Vagina (tissue), 2 donors: ENCODE measurements around the gene ZNF331.

Experiments used
- POLR2AphosphoS5 ChIP-seq, 2 donors: sonication (generic); formaldehyde crosslinking; IDR thresholded peaks; one replicate each; pipeline ENCODE4 v1.9.0; 2017; ENCODE audit warnings: antibody characterized with exemption in 2 of 2, mild to moderate bottlenecking in 2 of 2, low read depth in 1 of 2; ENCODE audit not compliant: insufficient read depth in 1 of 2
- TF ChIP-seq, protein P1 (sequence below), 3 experiments: fragments of 450-650 bp in 2 of 3; fragments of 200-600 bp in 1 of 3; sonication (generic) in 1 of 3; IDR thresholded peaks; one replicate each; pipeline ENCODE4 v1.5.1; 2017 to 2019; ENCODE audit warnings: antibody characterized with exemption in 3 of 3, mild to moderate bottlenecking in 2 of 3, moderate library complexity in 2 of 3

DNA sequence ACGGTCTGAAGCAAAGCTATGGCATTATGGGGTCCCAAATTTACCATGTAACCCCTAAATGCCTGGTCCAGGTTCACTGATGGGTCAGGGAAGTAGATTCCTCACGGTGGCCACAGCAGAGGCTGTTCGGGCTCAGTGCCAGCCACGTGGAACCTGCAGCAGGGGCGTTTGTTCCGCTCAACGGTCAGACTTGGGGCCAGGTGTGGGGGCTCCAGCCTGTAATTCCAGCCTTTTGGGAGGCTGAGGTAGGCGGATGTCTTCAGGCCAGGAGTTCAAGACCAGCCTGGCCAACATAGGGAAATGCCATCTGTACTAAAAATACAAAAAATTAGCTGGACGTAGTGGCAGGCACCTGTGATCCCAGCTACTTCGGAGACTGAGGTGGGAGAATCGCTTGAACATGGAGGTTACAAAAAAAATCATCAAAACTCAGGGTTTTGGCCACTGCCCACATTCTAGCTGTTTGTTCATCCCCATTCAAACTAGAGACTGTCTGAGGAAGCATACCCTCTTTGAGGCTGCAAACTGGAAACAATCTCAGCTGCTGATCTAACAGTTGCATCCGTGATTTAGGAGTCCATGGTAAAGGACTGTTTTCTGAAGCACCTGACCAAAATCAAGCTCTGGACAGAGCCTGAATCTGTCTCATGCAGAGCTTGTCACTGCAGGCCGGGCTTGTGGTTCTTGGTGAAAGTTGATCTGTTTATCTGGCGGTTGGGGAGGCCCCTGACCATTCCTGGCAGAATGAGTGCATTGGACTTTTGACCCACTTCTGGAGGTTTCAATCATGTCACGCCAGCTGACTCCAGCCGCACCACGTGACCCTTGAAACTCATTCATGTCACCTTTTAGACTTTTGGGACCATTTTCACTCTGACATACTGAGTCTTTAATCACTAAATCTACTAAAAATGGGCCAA, 30.2 kb upstream of the ZNF331 start:
- TF ChIP-seq, protein P1, sequence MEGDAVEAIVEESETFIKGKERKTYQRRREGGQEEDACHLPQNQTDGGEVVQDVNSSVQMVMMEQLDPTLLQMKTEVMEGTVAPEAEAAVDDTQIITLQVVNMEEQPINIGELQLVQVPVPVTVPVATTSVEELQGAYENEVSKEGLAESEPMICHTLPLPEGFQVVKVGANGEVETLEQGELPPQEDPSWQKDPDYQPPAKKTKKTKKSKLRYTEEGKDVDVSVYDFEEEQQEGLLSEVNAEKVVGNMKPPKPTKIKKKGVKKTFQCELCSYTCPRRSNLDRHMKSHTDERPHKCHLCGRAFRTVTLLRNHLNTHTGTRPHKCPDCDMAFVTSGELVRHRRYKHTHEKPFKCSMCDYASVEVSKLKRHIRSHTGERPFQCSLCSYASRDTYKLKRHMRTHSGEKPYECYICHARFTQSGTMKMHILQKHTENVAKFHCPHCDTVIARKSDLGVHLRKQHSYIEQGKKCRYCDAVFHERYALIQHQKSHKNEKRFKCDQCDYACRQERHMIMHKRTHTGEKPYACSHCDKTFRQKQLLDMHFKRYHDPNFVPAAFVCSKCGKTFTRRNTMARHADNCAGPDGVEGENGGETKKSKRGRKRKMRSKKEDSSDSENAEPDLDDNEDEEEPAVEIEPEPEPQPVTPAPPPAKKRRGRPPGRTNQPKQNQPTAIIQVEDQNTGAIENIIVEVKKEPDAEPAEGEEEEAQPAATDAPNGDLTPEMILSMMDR (IDR thresholded peaks at IDR 0.05), result no peak
- no peak for TF ChIP-seq POLR2AphosphoS5 (IDR thresholded peaks at IDR 0.05; ENCODE audit: insufficient read depth in 1 of 2, low read depth in 1 of 2)
